HG03095 (cell line): ENCODE data around the gene SRGAP2B.
"Not testable (repeated sequence)": the region's sequence is repeated elsewhere in the genome, so short reads cannot be mapped to it uniquely, and the experiment has no call there.

Experiments used
- ATAC-seq: cut with Tn5 transposase; IDR thresholded peaks from one replicate; pipeline ENCODE4 v1.9.1; 2021; ENCODE audit warnings: moderate library complexity; ENCODE audit not compliant: unreplicated experiment

The SRGAP2B gene

DNA sequence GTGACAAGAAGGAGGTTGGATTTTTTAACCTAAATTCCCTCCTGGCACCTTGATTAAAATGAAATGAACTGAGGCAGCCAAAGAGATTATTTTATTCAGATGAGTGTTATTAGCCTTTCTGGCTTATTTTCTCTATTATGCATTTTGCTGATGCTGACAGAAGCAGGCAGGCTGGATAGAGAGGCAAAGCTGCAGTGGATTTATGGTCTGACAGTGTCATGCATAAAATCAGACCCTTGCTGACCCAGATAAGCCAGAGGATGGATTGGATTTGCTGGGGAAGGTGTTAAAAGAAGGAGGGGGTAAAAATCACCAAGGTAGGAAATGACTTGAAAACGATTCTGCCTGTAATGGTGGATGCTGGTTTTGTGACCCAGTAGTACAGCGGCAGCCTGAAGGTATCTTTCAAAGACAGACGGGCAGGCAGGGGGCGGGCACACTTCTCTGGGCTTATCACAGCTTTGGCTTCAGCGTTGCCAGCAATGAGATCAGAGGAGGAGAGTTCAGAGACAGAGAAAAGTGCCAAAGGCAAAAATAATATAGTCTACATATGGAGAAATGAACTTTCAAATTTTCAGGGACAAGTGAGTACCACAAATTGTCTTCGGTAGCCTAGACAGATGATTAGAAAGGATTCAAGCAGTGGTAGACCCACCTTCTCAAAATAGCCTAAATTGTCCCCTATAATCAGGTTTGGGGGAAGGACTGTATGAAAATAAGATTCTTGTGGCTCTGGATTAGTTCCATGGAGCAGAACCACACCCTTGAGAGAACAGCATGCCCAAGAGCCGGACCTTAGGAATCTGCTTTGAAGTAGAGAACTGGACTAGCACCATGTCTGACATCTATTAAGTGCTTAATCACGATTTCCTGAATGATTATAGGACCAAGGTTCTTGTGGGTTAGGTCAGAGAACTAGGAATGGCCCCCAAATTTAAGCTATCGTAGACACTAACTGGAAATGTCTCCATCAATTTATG, 133.2 kb downstream of the SRGAP2B start:
- ATAC-seq: not testable (repeated sequence)

DNA sequence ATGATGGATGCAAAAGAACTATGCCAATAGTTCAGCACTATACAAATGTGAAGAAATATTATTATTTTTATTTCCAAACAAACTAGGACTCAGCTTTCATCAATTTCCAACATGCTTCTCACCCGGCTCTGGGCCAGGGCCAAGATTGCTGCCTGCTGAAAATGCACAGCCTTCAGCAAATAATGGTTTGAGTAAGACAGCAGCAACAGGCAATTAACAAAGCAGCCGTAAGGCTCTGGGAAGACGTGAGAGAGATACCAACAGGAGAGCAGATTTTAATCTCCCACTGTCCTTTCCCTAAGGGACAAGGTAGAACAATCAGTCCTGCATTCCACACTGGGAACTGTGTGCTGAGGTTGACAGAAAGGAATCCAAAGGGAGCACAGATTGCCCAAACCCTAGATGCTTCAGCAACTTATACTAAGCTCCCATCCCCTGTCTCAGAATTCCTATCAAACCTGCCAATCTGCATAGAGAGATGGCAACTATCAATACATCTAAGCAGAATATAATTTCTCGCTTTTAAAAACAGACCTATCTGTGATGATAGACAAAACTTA, 134.1 kb downstream of the SRGAP2B start:
- ATAC-seq: not testable (repeated sequence)

DNA sequence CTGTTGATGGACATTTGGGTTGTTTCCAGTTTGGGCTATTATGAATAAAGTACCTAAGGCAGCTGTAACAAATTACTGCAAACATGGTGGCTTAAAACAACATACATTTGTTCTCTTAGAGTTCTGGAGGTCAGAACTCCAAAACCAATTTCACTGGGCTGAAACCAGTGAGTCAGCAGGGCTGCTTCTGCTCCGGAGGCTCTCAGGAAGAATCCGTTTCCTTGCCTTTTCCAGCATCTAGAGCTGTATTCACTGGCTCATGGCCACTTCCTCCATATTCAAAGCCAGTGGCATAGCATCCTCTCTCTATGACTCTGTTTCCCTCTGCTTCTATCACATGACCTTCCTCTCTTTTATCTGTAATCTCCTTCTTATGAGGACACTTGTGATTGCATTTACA, 146.7 kb downstream of the SRGAP2B start:
- ATAC-seq: not testable (repeated sequence)

- ATAC-seq: not testable (repeated sequence)
Observed at GRCh38 chr1:144947495-144947894, 147.6 kb downstream of the SRGAP2B start.

- ATAC-seq: not testable (repeated sequence)
Observed at GRCh38 chr1:144946525-144947480, 148.3 kb downstream of the SRGAP2B start.

DNA sequence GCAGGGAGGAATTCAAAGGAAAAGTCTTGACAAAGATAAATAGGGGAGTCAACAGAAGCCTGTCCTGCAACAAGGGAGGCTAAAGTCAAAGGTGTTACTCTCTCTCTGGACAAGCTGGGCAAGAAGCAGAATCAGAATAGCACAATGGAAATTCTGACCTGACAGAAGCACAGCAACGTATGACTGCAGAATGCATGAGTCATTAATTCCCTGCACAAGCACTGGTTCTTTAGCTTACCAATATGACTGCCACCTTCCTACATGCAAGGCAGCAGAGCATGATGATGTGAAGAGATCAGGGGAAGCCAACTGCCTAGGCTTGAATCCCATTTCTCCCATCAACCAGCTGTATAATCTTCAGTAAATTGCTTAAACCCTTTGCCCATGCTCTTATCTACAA, 153.4 kb downstream of the SRGAP2B start:
- not testable (repeated sequence) for ATAC-seq

DNA sequence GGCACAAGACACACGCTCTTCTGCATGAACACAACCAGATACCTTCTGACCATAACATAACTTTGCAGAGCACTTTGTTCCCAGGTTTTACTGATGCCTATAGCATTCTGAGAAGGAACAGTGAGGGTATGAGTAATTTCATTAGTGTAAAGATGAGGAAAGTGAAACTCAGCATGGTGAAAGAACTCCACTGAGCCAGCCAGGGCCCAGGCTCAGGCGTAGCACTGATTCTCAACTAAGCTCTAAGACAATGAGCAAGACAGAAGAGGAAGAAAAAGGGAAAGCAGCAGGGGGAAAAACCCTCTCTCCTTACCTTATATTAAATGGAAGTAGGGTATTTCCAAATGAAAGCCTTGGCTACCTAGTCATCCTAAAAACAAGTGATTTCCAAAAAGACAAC, 155.1 kb downstream of the SRGAP2B start:
- not testable (repeated sequence) for ATAC-seq

- ATAC-seq: not testable (repeated sequence)
Observed at GRCh38 chr1:144938627-144939026, 156.5 kb downstream of the SRGAP2B start.

DNA sequence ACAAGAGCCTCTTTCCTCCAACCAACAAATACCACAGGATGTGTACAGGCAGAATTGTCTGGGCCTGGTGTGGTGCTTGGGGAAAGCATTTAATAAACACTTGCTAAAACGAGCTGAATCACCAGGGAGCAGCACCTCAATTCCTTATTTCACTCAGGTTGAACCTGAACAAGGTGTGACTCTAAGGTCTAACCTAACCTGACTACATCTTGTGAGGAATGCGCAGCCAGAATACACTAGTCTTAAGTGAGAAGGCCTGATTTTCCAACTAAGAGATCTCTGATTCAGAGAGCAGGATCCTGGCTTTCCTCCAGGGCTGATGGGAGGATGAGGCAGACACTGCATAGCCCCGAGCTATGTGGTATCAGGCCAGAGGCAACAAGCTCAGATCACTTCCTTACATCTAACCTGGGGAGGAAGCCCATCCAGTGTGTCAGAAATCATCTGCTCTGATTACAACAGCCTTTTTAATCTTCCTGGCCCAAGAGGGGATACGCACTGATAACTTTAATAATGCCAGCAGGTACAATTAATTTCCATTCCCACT, 158.9 kb downstream of the SRGAP2B start:
- ATAC-seq: not testable (repeated sequence)

DNA sequence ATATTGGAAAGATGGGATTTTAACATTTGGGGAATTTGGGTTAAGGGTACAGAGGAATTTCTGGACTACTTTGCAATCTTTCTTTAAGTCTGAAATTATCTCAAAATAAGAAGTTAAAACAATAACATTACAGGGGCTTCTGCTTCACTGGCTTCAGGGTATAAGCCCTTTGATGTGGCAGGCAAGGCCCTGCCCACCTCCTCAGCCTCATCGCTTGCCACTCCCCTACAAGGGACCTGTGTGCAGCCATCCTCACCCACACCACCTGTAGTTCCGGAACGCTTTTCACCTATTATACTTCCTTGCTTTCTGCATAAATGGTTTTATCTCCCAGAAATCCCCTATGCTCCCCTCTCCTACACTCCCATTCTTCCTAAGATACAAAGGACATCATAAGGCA, 159.8 kb downstream of the SRGAP2B start:
- not testable (repeated sequence) for ATAC-seq

- not testable (repeated sequence) for ATAC-seq
Observed at GRCh38 chr1:144933014-144933413, 162.1 kb downstream of the SRGAP2B start.

- not testable (repeated sequence) for ATAC-seq
Observed at GRCh38 chr1:144932153-144932552, 163.0 kb downstream of the SRGAP2B start.

GRCh38 chr1:144931553-144931952, 163.6 kb downstream of the SRGAP2B start:
- not testable (repeated sequence) for ATAC-seq

DNA sequence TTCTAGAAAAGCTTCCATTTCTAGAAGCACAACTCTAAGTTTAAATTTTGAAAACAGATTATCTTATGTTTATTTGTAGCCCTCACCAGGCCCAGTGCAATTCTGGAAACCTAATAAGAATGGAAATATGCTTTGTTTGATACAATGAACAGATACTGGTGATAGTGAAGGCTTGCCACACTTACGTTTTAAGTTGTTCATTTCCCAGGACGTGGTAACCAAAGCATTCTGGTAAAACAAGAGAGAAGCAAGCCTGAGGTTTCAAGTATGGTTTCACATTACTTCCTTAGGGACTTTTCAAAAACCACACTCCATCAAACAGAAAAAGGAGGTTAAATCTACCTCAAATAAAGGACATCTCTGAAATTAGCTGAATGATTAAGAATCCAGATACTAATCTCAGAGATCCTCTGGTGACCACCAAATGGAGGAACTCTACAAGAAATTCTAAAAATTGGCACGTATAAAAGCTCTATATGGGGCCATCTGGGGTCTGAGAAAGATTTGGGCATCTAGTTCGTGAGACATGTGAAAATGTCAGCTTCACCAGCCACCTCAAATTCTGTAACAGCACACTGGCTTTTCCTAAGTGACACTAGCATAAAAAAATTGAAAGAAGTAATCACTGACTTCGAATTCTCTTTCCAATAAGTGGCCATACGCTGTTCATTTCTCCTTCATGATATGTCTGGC, 164.9 kb downstream of the SRGAP2B start:
- ATAC-seq: not testable (repeated sequence)

DNA sequence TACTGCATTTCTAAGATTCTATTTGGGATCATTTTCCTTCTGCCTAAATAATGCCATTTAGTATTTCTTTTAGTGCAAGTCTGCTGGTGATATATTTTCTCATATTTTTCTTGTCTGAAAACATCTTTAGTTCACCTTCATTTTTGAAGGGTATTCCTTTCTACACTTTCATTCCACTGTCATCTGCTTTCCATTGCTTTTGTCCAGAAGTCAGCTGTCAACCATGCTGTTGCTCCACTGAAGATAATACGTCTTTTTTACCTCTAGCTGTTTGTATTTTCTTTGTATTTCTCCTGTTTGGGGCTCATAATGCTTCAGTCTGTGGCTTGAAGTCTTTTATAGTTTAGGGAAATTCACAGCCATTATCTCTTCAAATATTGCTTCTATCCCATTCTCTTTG, 167.8 kb downstream of the SRGAP2B start:
- ATAC-seq: not testable (repeated sequence)

GRCh38 chr1:144923640-144924039, 171.5 kb downstream of the SRGAP2B start:
- ATAC-seq: not testable (repeated sequence)

DNA sequence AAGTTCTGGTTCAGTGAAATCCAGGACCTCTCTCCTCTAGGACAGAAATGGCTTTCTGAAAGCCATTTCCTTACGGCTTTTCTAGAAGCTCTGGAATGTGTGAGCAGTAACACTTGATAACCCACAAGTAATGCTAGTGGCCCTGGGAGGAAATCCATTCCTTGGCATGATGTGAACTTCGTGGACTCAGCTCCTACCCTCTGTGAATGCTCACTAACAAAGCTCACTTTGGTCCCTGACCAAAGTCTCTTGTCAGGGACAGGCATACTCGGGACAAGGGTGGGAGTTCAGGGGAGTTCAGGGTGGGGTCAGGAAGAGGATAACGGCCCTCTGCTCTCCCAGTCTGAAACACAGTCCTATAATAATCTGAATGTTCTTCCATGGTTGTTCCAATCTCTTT, 172.3 kb downstream of the SRGAP2B start:
- not testable (repeated sequence) for ATAC-seq

DNA sequence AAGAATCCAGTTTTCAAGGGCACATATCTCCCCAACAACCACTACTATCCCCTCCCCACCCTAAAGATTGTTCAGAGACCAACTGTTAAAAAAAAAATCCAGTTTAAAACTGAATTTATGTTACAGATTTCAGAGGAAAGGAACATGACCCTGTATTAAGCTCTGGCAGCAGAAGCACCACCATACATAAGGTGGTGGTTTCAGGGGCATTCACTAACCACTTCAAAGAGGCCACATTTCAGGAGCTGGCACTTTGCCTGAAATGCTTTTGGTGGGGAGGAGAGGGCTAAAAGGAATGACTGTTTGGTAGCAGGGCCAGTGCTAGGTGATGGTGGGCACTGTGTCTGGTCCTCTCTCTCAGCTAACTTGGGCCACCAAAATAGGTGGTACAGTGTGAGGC, 176.0 kb downstream of the SRGAP2B start:
- not testable (repeated sequence) for ATAC-seq

DNA sequence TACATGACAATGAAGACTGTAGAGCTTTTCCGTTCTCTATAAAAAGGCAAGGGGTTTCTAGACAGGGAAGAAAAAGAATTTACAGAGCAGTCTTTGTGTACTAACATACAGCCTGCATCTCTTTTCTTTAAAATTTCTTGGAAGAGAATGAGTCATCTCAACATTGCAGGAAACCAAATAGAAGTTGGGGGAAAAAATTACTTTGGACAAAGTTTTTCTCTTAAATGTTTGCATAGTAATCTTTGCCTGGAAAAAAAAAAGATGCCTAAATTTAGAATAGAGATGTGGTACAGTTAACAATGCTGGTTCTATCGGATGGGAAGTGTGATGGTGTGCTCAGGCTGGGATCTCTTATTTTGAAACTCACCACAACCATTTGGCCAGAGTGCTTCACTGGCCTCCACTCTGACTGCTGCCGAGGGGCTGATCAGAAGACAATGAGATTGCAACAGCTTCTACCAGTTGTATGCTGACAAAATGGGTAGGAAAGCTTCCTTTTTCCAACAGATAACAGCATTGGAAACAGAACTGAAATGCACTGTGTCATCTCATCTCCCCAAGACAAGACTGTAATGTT, 177.0 kb downstream of the SRGAP2B start:
- ATAC-seq: not testable (repeated sequence)
